ENCODE measurements around the gene REEP6.
"Not testable (repeated sequence)": the region's sequence is repeated elsewhere in the genome, so short reads cannot be mapped to it uniquely, and the experiment has no call there.

The REEP6 gene

GRCh38 chr19:1475751-1476437 lies 15.1 kb upstream of the REEP6 start:
- H3K36me3 ChIP-seq (ENCODE audit: control insufficient read depth, insufficient read depth, low read length, severe bottlenecking): peaks cover 4% of the 10 kb centered on the region
- DNase-seq (ENCODE audit: low read depth): no peak

GRCh38 chr19:1477056-1477455 lies 13.9 kb upstream of the REEP6 start:
- H3K27me3 ChIP-seq (replicated peaks; ENCODE audit: control insufficient read depth, insufficient read depth, low read length); H3K9me3 ChIP-seq (ENCODE audit: control insufficient read depth, low read length): not testable (repeated sequence)

More at GRCh38 chr19:1475751-1476437, 15.1 kb upstream of the REEP6 start:
- H3K4me3 ChIP-seq (ENCODE audit: low read length): no peak overlapping the region
- no peak overlapping the region for H3K9ac ChIP-seq (ENCODE audit: low read length)
- H3K4me1 ChIP-seq (ENCODE audit: control insufficient read depth, insufficient read depth, low read length): peaks cover 13% of the 10 kb centered on the region
- peaks cover 9% of the 10 kb centered on the region for H3K27me3 ChIP-seq (replicated peaks; ENCODE audit: control insufficient read depth, insufficient read depth, low read length)
- no peaks in the 10 kb centered on the region for H3K9me3 ChIP-seq (ENCODE audit: control insufficient read depth, low read length)

GRCh38 chr19:1478934-1479707 lies 11.9 kb upstream of the REEP6 start, which contains the start of gene C19orf25:
Gene C19orf25 (minus strand): TSS chr19:1479215. CDS start chr19:1478903, 312 bp downstream.
- H3K4me1 ChIP-seq (ENCODE audit: control insufficient read depth, insufficient read depth, low read length): peaks cover 9% of the 10 kb centered on the region
- DNase-seq (ENCODE audit: low read depth): peak; percentile 98
- H3K4me3 ChIP-seq (ENCODE audit: low read length): peak within 1 kb of the TSS; percentile 93
- H3K9ac ChIP-seq (ENCODE audit: low read length): peak within 1 kb of the TSS; percentile 75
- H3K36me3 ChIP-seq (ENCODE audit: control insufficient read depth, insufficient read depth, low read length, severe bottlenecking): peaks cover 4% of the 10 kb centered on the region
- H3K9me3 ChIP-seq (ENCODE audit: control insufficient read depth, low read length): no peaks in the 10 kb centered on the region
- no peaks in the 10 kb centered on the region for H3K27me3 ChIP-seq (replicated peaks; ENCODE audit: control insufficient read depth, insufficient read depth, low read length)

More at GRCh38 chr19:1477056-1477455, 13.9 kb upstream of the REEP6 start:
- not testable (repeated sequence) for H3K36me3 ChIP-seq (ENCODE audit: control insufficient read depth, insufficient read depth, low read length, severe bottlenecking); H3K4me3 ChIP-seq (ENCODE audit: low read length); DNase-seq (ENCODE audit: low read depth); H3K9ac ChIP-seq (ENCODE audit: low read length)
- peaks cover 11% of the 10 kb centered on the region for H3K4me1 ChIP-seq (ENCODE audit: control insufficient read depth, insufficient read depth, low read length)

- no peaks in the 10 kb centered on the region for H3K9me3 ChIP-seq (ENCODE audit: control insufficient read depth, low read length)
- no peak overlapping the region for H3K9ac ChIP-seq (ENCODE audit: low read length)
- no peak for DNase-seq (ENCODE audit: low read depth)
- H3K27me3 ChIP-seq (replicated peaks; ENCODE audit: control insufficient read depth, insufficient read depth, low read length): no peaks in the 10 kb centered on the region
- no peak overlapping the region for H3K4me3 ChIP-seq (ENCODE audit: low read length)
- H3K36me3 ChIP-seq (ENCODE audit: control insufficient read depth, insufficient read depth, low read length, severe bottlenecking): no peaks in the 10 kb centered on the region
- H3K4me1 ChIP-seq (ENCODE audit: control insufficient read depth, insufficient read depth, low read length): peaks cover 4% of the 10 kb centered on the region
Observed at GRCh38 chr19:1481224-1481892, 9.6 kb upstream of the REEP6 start.

GRCh38 chr19:1481893-1482360 lies 9.1 kb upstream of the REEP6 start:
- no peaks in the 10 kb centered on the region for H3K9me3 ChIP-seq (ENCODE audit: control insufficient read depth, low read length)
- peaks cover 4% of the 10 kb centered on the region for H3K4me1 ChIP-seq (ENCODE audit: control insufficient read depth, insufficient read depth, low read length)
- H3K36me3 ChIP-seq (ENCODE audit: control insufficient read depth, insufficient read depth, low read length, severe bottlenecking): no peaks in the 10 kb centered on the region
- H3K27me3 ChIP-seq (replicated peaks; ENCODE audit: control insufficient read depth, insufficient read depth, low read length): no peaks in the 10 kb centered on the region
- no peak overlapping the region for H3K9ac ChIP-seq (ENCODE audit: low read length)
- no peak overlapping the region for H3K4me3 ChIP-seq (ENCODE audit: low read length)
- no peak for DNase-seq (ENCODE audit: low read depth)

GRCh38 chr19:1482361-1483130 lies 8.4 kb upstream of the REEP6 start:
- no peak overlapping the region for H3K4me3 ChIP-seq (ENCODE audit: low read length)
- DNase-seq (ENCODE audit: low read depth): no peak
- H3K36me3 ChIP-seq (ENCODE audit: control insufficient read depth, insufficient read depth, low read length, severe bottlenecking): no peaks in the 10 kb centered on the region
- H3K4me1 ChIP-seq (ENCODE audit: control insufficient read depth, insufficient read depth, low read length): peaks cover 4% of the 10 kb centered on the region
- H3K27me3 ChIP-seq (replicated peaks; ENCODE audit: control insufficient read depth, insufficient read depth, low read length): no peaks in the 10 kb centered on the region
- no peak overlapping the region for H3K9ac ChIP-seq (ENCODE audit: low read length)
- no peaks in the 10 kb centered on the region for H3K9me3 ChIP-seq (ENCODE audit: control insufficient read depth, low read length)

GRCh38 chr19:1483131-1483978 lies 7.6 kb upstream of the REEP6 start:
- H3K4me1 ChIP-seq (ENCODE audit: control insufficient read depth, insufficient read depth, low read length): no peaks in the 10 kb centered on the region
- no peak overlapping the region for H3K9ac ChIP-seq (ENCODE audit: low read length)
- no peaks in the 10 kb centered on the region for H3K27me3 ChIP-seq (replicated peaks; ENCODE audit: control insufficient read depth, insufficient read depth, low read length)
- H3K36me3 ChIP-seq (ENCODE audit: control insufficient read depth, insufficient read depth, low read length, severe bottlenecking): no peaks in the 10 kb centered on the region
- H3K4me3 ChIP-seq (ENCODE audit: low read length): no peak overlapping the region
- DNase-seq (ENCODE audit: low read depth): no peak
- no peaks in the 10 kb centered on the region for H3K9me3 ChIP-seq (ENCODE audit: control insufficient read depth, low read length)

GRCh38 chr19:1483979-1484428 lies 7.0 kb upstream of the REEP6 start:
- Histone ChIP-seq H3K9ac (ENCODE audit: low read length) (no peak overlapping the region), H3K36me3 (ENCODE audit: control insufficient read depth, insufficient read depth, low read length, severe bottlenecking) (no peaks in the 10 kb centered on the region), H3K27me3 (replicated peaks; ENCODE audit: control insufficient read depth, insufficient read depth, low read length) (no peaks in the 10 kb centered on the region), H3K9me3 (ENCODE audit: control insufficient read depth, low read length) (no peaks in the 10 kb centered on the region), H3K4me1 (ENCODE audit: control insufficient read depth, insufficient read depth, low read length) (no peaks in the 10 kb centered on the region), H3K4me3 (ENCODE audit: low read length) (no peak overlapping the region)
- DNase-seq (ENCODE audit: low read depth): no peak

GRCh38 chr19:1486720-1487575 lies 4.0 kb upstream of the REEP6 start:
- Histone ChIP-seq H3K9me3 (ENCODE audit: control insufficient read depth, low read length) (no peaks in the 10 kb centered on the region), H3K9ac (ENCODE audit: low read length) (no peak overlapping the region), H3K4me3 (ENCODE audit: low read length) (no peak overlapping the region), H3K4me1 (ENCODE audit: control insufficient read depth, insufficient read depth, low read length) (peaks cover 5% of the 10 kb centered on the region), H3K27me3 (replicated peaks; ENCODE audit: control insufficient read depth, insufficient read depth, low read length) (peaks cover 6% of the 10 kb centered on the region), H3K36me3 (ENCODE audit: control insufficient read depth, insufficient read depth, low read length, severe bottlenecking) (no peaks in the 10 kb centered on the region)
- no peak for DNase-seq (ENCODE audit: low read depth)

Data from adipocyte (in vitro differentiated cells).